Measurements from ENCODE around the gene GJD3. TPM values are rescaled to one million over a fixed set of nuclear protein-coding genes. Genes with fewer than 3 reads are reported as not detected.
"Not testable (repeated sequence)": the region's sequence is repeated elsewhere in the genome, so short reads cannot be mapped to it uniquely, and the experiment has no call there.

The GJD3 gene
- total RNA-seq, 1 experiment from 2014 or later: not detected

- ChIA-PET POLR2A (ENCODE audit: unreplicated experiment) (interaction anchor here (0.6 kb wide), 1 partner anchor 14 kb away, joined by 14 read pairs; no protein-coding TSS in a partner anchor), CTCF (interaction anchor here (1.4 kb wide), 1 partner anchor 148 kb away, joined by 3 read pairs; no protein-coding TSS in a partner anchor)
- H2AFZ ChIP-seq: no peak overlapping the region
- no peaks in the 10 kb centered on the region for H3K9me3 ChIP-seq (ENCODE audit: insufficient read depth, low read depth)
- H3K27me3 ChIP-seq (ENCODE audit: insufficient read depth, low read depth): no peaks in the 10 kb centered on the region
- no TSS peak for BruUV-seq (replicated peaks)
- H3K9me2 ChIP-seq (ENCODE audit: insufficient read depth): no peaks in the 10 kb centered on the region
- H3K4me2 ChIP-seq: no peak overlapping the region
- peaks cover 16% of the 10 kb centered on the region for H3K4me1 ChIP-seq (replicated peaks; ENCODE audit: insufficient read depth)
- H3K4me3 ChIP-seq: no peak overlapping the region
- peaks cover 68% of the 10 kb centered on the region for H3F3A ChIP-seq (ENCODE audit: insufficient read depth, low read depth)
- DNase-seq: no peak
- peaks cover 40% of the 10 kb centered on the region for H3K79me2 ChIP-seq (ENCODE audit: low read depth)
- no peak overlapping the region for H3K27ac ChIP-seq
- intact Hi-C loops (cut with micrococcal nuclease; ENCODE audit: unreplicated experiment): no loop called here
- H3K36me3 ChIP-seq (ENCODE audit: low read depth): peaks cover 31% of the 10 kb centered on the region
- TF ChIP-seq EZH2 (IDR thresholded peaks at IDR 0.05; ENCODE audit: low read depth) (no peak), CTCF (conservative IDR thresholded peaks at IDR 0.05) (no peak)
- no peaks in the 10 kb centered on the region for H4K20me1 ChIP-seq (ENCODE audit: insufficient read depth)
Observed at GRCh38 chr17:40411821-40412220, 47.3 kb upstream of the GJD3 start.

- no peak overlapping the region for H2AFZ ChIP-seq
Observed at GRCh38 chr17:40410082-40410481, 45.5 kb upstream of the GJD3 start.

GRCh38 chr17:40409540-40409939, 45.0 kb upstream of the GJD3 start:
- H3K4me2 ChIP-seq; BruUV-seq (replicated peaks); DNase-seq; H3K9me3 ChIP-seq (ENCODE audit: insufficient read depth, low read depth); H3K9me2 ChIP-seq (ENCODE audit: insufficient read depth); H3K4me1 ChIP-seq (replicated peaks; ENCODE audit: insufficient read depth); intact Hi-C loops (cut with micrococcal nuclease; ENCODE audit: unreplicated experiment); H3K4me3 ChIP-seq; H2AFZ ChIP-seq; H3K27me3 ChIP-seq (ENCODE audit: insufficient read depth, low read depth); H4K20me1 ChIP-seq (ENCODE audit: insufficient read depth); CTCF ChIA-PET; H3K27ac ChIP-seq: not testable (repeated sequence)
- H3F3A ChIP-seq (ENCODE audit: insufficient read depth, low read depth): peaks cover 58% of the 10 kb centered on the region
- peaks cover 32% of the 10 kb centered on the region for H3K36me3 ChIP-seq (ENCODE audit: low read depth)
- POLR2A ChIA-PET (ENCODE audit: unreplicated experiment): interaction anchor here (0.6 kb wide), 1 partner anchor 489 kb away, joined by 10 read pairs; no protein-coding TSS in a partner anchor
- peaks cover 20% of the 10 kb centered on the region for H3K79me2 ChIP-seq (ENCODE audit: low read depth)

More at GRCh38 chr17:40410082-40410481, 45.5 kb upstream of the GJD3 start:
- Histone ChIP-seq H3K4me2 (no peak overlapping the region), H3K27me3 (ENCODE audit: insufficient read depth, low read depth) (no peaks in the 10 kb centered on the region), H4K20me1 (ENCODE audit: insufficient read depth) (no peaks in the 10 kb centered on the region), H3K9me2 (ENCODE audit: insufficient read depth) (no peaks in the 10 kb centered on the region), H3K27ac (no peak overlapping the region), H3K9me3 (ENCODE audit: insufficient read depth, low read depth) (no peaks in the 10 kb centered on the region), H3K4me3 (no peak overlapping the region), H3K4me1 (replicated peaks; ENCODE audit: insufficient read depth) (peaks cover under 1% of the 10 kb centered on the region; the same call in 1 of the 2 replicates), H3F3A (ENCODE audit: insufficient read depth, low read depth) (peaks cover 56% of the 10 kb centered on the region), H3K79me2 (ENCODE audit: low read depth) (peaks cover 23% of the 10 kb centered on the region), H3K36me3 (ENCODE audit: low read depth) (peaks cover 32% of the 10 kb centered on the region)
- CTCF ChIA-PET: no interaction called here
- no peak for TF ChIP-seq CTCF (conservative IDR thresholded peaks at IDR 0.05)
- no peak for TF ChIP-seq EZH2 (IDR thresholded peaks at IDR 0.05; ENCODE audit: low read depth)
- intact Hi-C loops (cut with micrococcal nuclease; ENCODE audit: unreplicated experiment): no loop called here
- no TSS peak for BruUV-seq (replicated peaks)
- DNase-seq: no peak
- POLR2A ChIA-PET (ENCODE audit: unreplicated experiment): no interaction called here

GRCh38 chr17:40407460-40407859, 42.9 kb upstream of the GJD3 start:
- H3K4me2 ChIP-seq: no peak overlapping the region
- peaks cover 8% of the 10 kb centered on the region for H3K79me2 ChIP-seq (ENCODE audit: low read depth)
- BruUV-seq (replicated peaks): no TSS peak
- no peaks in the 10 kb centered on the region for H3K27me3 ChIP-seq (ENCODE audit: insufficient read depth, low read depth)
- H3K4me3 ChIP-seq: no peak overlapping the region
- peaks cover 41% of the 10 kb centered on the region for H3K36me3 ChIP-seq (ENCODE audit: low read depth)
- no peak for DNase-seq
- H3K27ac ChIP-seq: no peak overlapping the region
- peaks cover 67% of the 10 kb centered on the region for H3F3A ChIP-seq (ENCODE audit: insufficient read depth, low read depth)
- no peaks in the 10 kb centered on the region for H3K4me1 ChIP-seq (replicated peaks; ENCODE audit: insufficient read depth)
- no peaks in the 10 kb centered on the region for H4K20me1 ChIP-seq (ENCODE audit: insufficient read depth)
- no peak overlapping the region for H2AFZ ChIP-seq
- intact Hi-C loops (cut with micrococcal nuclease; ENCODE audit: unreplicated experiment): no loop called here
- TF ChIP-seq CTCF (conservative IDR thresholded peaks at IDR 0.05) (no peak), EZH2 (IDR thresholded peaks at IDR 0.05; ENCODE audit: low read depth) (no peak)
- no peaks in the 10 kb centered on the region for H3K9me3 ChIP-seq (ENCODE audit: insufficient read depth, low read depth)
- no peaks in the 10 kb centered on the region for H3K9me2 ChIP-seq (ENCODE audit: insufficient read depth)
- ChIA-PET CTCF (no interaction called here), POLR2A (ENCODE audit: unreplicated experiment) (interaction anchor here (0.6 kb wide), 2 partner anchors 17 to 37 kb away, joined by 3 to 8 read pairs; no protein-coding TSS in a partner anchor)

Data from PC-9 (cell line).